ENCODE measurements around the gene MBOAT2.
"Not testable (repeated sequence)": the region's sequence is repeated elsewhere in the genome, so short reads cannot be mapped to it uniquely, and the experiment has no call there.

The MBOAT2 gene

GRCh38 chr2:8934338-8934737 lies 69.1 kb downstream of the MBOAT2 start:
- Histone ChIP-seq H3K4me3 (ENCODE audit: insufficient read depth, low read depth, low read length, poor library complexity, severe bottlenecking) (no peak overlapping the region), H3K36me3 (ENCODE audit: control insufficient read depth, insufficient read depth, low read length) (no peaks in the 10 kb centered on the region), H3K4me1 (ENCODE audit: control insufficient read depth, insufficient read depth, low read length, poor library complexity, severe bottlenecking) (no peaks in the 10 kb centered on the region), H3K9me3 (ENCODE audit: control insufficient read depth, low read length) (no peaks in the 10 kb centered on the region), H3K27me3 (replicated peaks; ENCODE audit: control insufficient read depth, insufficient read depth, low read length, poor library complexity, severe bottlenecking) (no peaks in the 10 kb centered on the region), H3K27ac (ENCODE audit: insufficient read depth, low read length, poor library complexity, severe bottlenecking) (no peak overlapping the region)
- DNase-seq = no peak

GRCh38 chr2:8932702-8933101 lies 70.8 kb downstream of the MBOAT2 start:
- Histone ChIP-seq H3K27me3 (replicated peaks; ENCODE audit: control insufficient read depth, insufficient read depth, low read length, poor library complexity, severe bottlenecking) (no peaks in the 10 kb centered on the region), H3K9me3 (ENCODE audit: control insufficient read depth, low read length) (no peaks in the 10 kb centered on the region), H3K36me3 (ENCODE audit: control insufficient read depth, insufficient read depth, low read length) (no peaks in the 10 kb centered on the region), H3K4me1 (ENCODE audit: control insufficient read depth, insufficient read depth, low read length, poor library complexity, severe bottlenecking) (no peaks in the 10 kb centered on the region), H3K4me3 (ENCODE audit: insufficient read depth, low read depth, low read length, poor library complexity, severe bottlenecking) (no peak overlapping the region), H3K27ac (ENCODE audit: insufficient read depth, low read length, poor library complexity, severe bottlenecking) (no peak overlapping the region)
- DNase-seq = no peak

GRCh38 chr2:8930185-8930584 lies 73.3 kb downstream of the MBOAT2 start:
- H3K9me3 ChIP-seq (ENCODE audit: control insufficient read depth, low read length); DNase-seq; H3K4me1 ChIP-seq (ENCODE audit: control insufficient read depth, insufficient read depth, low read length, poor library complexity, severe bottlenecking); H3K36me3 ChIP-seq (ENCODE audit: control insufficient read depth, insufficient read depth, low read length); H3K27ac ChIP-seq (ENCODE audit: insufficient read depth, low read length, poor library complexity, severe bottlenecking); H3K4me3 ChIP-seq (ENCODE audit: insufficient read depth, low read depth, low read length, poor library complexity, severe bottlenecking); H3K27me3 ChIP-seq (replicated peaks; ENCODE audit: control insufficient read depth, insufficient read depth, low read length, poor library complexity, severe bottlenecking): not testable (repeated sequence)

GRCh38 chr2:8929128-8929527 lies 74.4 kb downstream of the MBOAT2 start:
- Histone ChIP-seq H3K27me3 (replicated peaks; ENCODE audit: control insufficient read depth, insufficient read depth, low read length, poor library complexity, severe bottlenecking) (no peaks in the 10 kb centered on the region), H3K27ac (ENCODE audit: insufficient read depth, low read length, poor library complexity, severe bottlenecking) (no peak overlapping the region), H3K4me3 (ENCODE audit: insufficient read depth, low read depth, low read length, poor library complexity, severe bottlenecking) (no peak overlapping the region), H3K9me3 (ENCODE audit: control insufficient read depth, low read length) (no peaks in the 10 kb centered on the region), H3K4me1 (ENCODE audit: control insufficient read depth, insufficient read depth, low read length, poor library complexity, severe bottlenecking) (no peaks in the 10 kb centered on the region), H3K36me3 (ENCODE audit: control insufficient read depth, insufficient read depth, low read length) (no peaks in the 10 kb centered on the region)
- no peak for DNase-seq

GRCh38 chr2:8927510-8928455 lies 75.7 kb downstream of the MBOAT2 start:
- DNase-seq = no peak
- H3K36me3 ChIP-seq (ENCODE audit: control insufficient read depth, insufficient read depth, low read length) = no peaks in the 10 kb centered on the region

GRCh38 chr2:8926356-8926755 lies 77.1 kb downstream of the MBOAT2 start:
- H3K9me3 ChIP-seq (ENCODE audit: control insufficient read depth, low read length) = no peaks in the 10 kb centered on the region
- no peaks in the 10 kb centered on the region for H3K4me1 ChIP-seq (ENCODE audit: control insufficient read depth, insufficient read depth, low read length, poor library complexity, severe bottlenecking)
- H3K4me3 ChIP-seq (ENCODE audit: insufficient read depth, low read depth, low read length, poor library complexity, severe bottlenecking) = no peak overlapping the region
- no peaks in the 10 kb centered on the region for H3K27me3 ChIP-seq (replicated peaks; ENCODE audit: control insufficient read depth, insufficient read depth, low read length, poor library complexity, severe bottlenecking)
- no peak for DNase-seq
- H3K27ac ChIP-seq (ENCODE audit: insufficient read depth, low read length, poor library complexity, severe bottlenecking) = no peak overlapping the region
- H3K36me3 ChIP-seq (ENCODE audit: control insufficient read depth, insufficient read depth, low read length) = no peaks in the 10 kb centered on the region

More at GRCh38 chr2:8927510-8928455, 75.7 kb downstream of the MBOAT2 start:
- Histone ChIP-seq H3K4me1 (ENCODE audit: control insufficient read depth, insufficient read depth, low read length, poor library complexity, severe bottlenecking) (no peaks in the 10 kb centered on the region), H3K4me3 (ENCODE audit: insufficient read depth, low read depth, low read length, poor library complexity, severe bottlenecking) (no peak overlapping the region), H3K9me3 (ENCODE audit: control insufficient read depth, low read length) (no peaks in the 10 kb centered on the region), H3K27me3 (replicated peaks; ENCODE audit: control insufficient read depth, insufficient read depth, low read length, poor library complexity, severe bottlenecking) (no peaks in the 10 kb centered on the region), H3K27ac (ENCODE audit: insufficient read depth, low read length, poor library complexity, severe bottlenecking) (no peak overlapping the region)

- no peaks in the 10 kb centered on the region for H3K27me3 ChIP-seq (replicated peaks; ENCODE audit: control insufficient read depth, insufficient read depth, low read length, poor library complexity, severe bottlenecking)
- no peak for DNase-seq
- no peaks in the 10 kb centered on the region for H3K9me3 ChIP-seq (ENCODE audit: control insufficient read depth, low read length)
- no peaks in the 10 kb centered on the region for H3K4me1 ChIP-seq (ENCODE audit: control insufficient read depth, insufficient read depth, low read length, poor library complexity, severe bottlenecking)
- no peak overlapping the region for H3K27ac ChIP-seq (ENCODE audit: insufficient read depth, low read length, poor library complexity, severe bottlenecking)
- no peaks in the 10 kb centered on the region for H3K36me3 ChIP-seq (ENCODE audit: control insufficient read depth, insufficient read depth, low read length)
- no peak overlapping the region for H3K4me3 ChIP-seq (ENCODE audit: insufficient read depth, low read depth, low read length, poor library complexity, severe bottlenecking)
Observed at GRCh38 chr2:8925411-8925810, 78.1 kb downstream of the MBOAT2 start.

GRCh38 chr2:8923183-8923582 lies 80.3 kb downstream of the MBOAT2 start:
- H3K27ac ChIP-seq (ENCODE audit: insufficient read depth, low read length, poor library complexity, severe bottlenecking) = no peak overlapping the region
- no peak overlapping the region for H3K4me3 ChIP-seq (ENCODE audit: insufficient read depth, low read depth, low read length, poor library complexity, severe bottlenecking)
- DNase-seq = no peak
- no peaks in the 10 kb centered on the region for H3K36me3 ChIP-seq (ENCODE audit: control insufficient read depth, insufficient read depth, low read length)
- H3K4me1 ChIP-seq (ENCODE audit: control insufficient read depth, insufficient read depth, low read length, poor library complexity, severe bottlenecking) = no peaks in the 10 kb centered on the region
- no peaks in the 10 kb centered on the region for H3K9me3 ChIP-seq (ENCODE audit: control insufficient read depth, low read length)
- no peaks in the 10 kb centered on the region for H3K27me3 ChIP-seq (replicated peaks; ENCODE audit: control insufficient read depth, insufficient read depth, low read length, poor library complexity, severe bottlenecking)

- no peak overlapping the region for H3K4me3 ChIP-seq (ENCODE audit: insufficient read depth, low read depth, low read length, poor library complexity, severe bottlenecking)
- no peak overlapping the region for H3K27ac ChIP-seq (ENCODE audit: insufficient read depth, low read length, poor library complexity, severe bottlenecking)
- H3K36me3 ChIP-seq (ENCODE audit: control insufficient read depth, insufficient read depth, low read length) = no peaks in the 10 kb centered on the region
- H3K9me3 ChIP-seq (ENCODE audit: control insufficient read depth, low read length) = no peaks in the 10 kb centered on the region
- no peak for DNase-seq
- no peaks in the 10 kb centered on the region for H3K4me1 ChIP-seq (ENCODE audit: control insufficient read depth, insufficient read depth, low read length, poor library complexity, severe bottlenecking)
- H3K27me3 ChIP-seq (replicated peaks; ENCODE audit: control insufficient read depth, insufficient read depth, low read length, poor library complexity, severe bottlenecking) = no peaks in the 10 kb centered on the region
Observed at GRCh38 chr2:8922431-8922830, 81.1 kb downstream of the MBOAT2 start.

GRCh38 chr2:8918412-8918811 lies 85.1 kb downstream of the MBOAT2 start:
- H3K4me3 ChIP-seq (ENCODE audit: insufficient read depth, low read depth, low read length, poor library complexity, severe bottlenecking) = no peak overlapping the region
- H3K4me1 ChIP-seq (ENCODE audit: control insufficient read depth, insufficient read depth, low read length, poor library complexity, severe bottlenecking) = no peaks in the 10 kb centered on the region
- no peak for DNase-seq
- H3K36me3 ChIP-seq (ENCODE audit: control insufficient read depth, insufficient read depth, low read length) = no peaks in the 10 kb centered on the region
- no peak overlapping the region for H3K27ac ChIP-seq (ENCODE audit: insufficient read depth, low read length, poor library complexity, severe bottlenecking)
- no peaks in the 10 kb centered on the region for H3K9me3 ChIP-seq (ENCODE audit: control insufficient read depth, low read length)
- no peaks in the 10 kb centered on the region for H3K27me3 ChIP-seq (replicated peaks; ENCODE audit: control insufficient read depth, insufficient read depth, low read length, poor library complexity, severe bottlenecking)

Data from effector memory CD4-positive, alpha-beta T cell (primary cell).